HL-60 (cell line): ENCODE data around the gene TMEM88.

Experiments used
- DNase-seq, 2 experiments: peaks; one replicate each; pipeline ENCODE4 v3.0.0-alpha.2; 2010 to 2020; ENCODE audit warnings: low read depth in 1 of 2, low spot score in 1 of 2
- H3K27ac ChIP-seq: fragments of 250-450 bp; sonication (Bioruptor Pico); replicated peaks from 2 replicates; pipeline ENCODE4 v1.5.1; 2020; ENCODE audit warnings: mild to moderate bottlenecking, moderate library complexity
- H3K27me3 ChIP-seq: fragments of 250-450 bp; sonication (Bioruptor Pico); 2 replicates; pipeline ENCODE4 v1.5.1; 2021; ENCODE audit warnings: mild to moderate bottlenecking, moderate library complexity; ENCODE audit not compliant: insufficient read depth, poor library complexity, severe bottlenecking
- H3K4me3 ChIP-seq: replicated peaks from 2 replicates; pipeline ENCODE4 v1.5.1; 2011; ENCODE audit warnings: mild to moderate bottlenecking, control low read depth, low read length; ENCODE audit not compliant: insufficient read depth
- CTCF ChIP-seq: IDR thresholded peaks from one replicate; pipeline ENCODE4 v1.5.1; 2011; ENCODE audit warnings: low read length, control low read depth, inconsistent platforms; ENCODE audit not compliant: insufficient read depth
- GABPA ChIP-seq: IDR thresholded peaks from 2 replicates; pipeline ENCODE4 v1.6.1; 2012; ENCODE audit warnings: low read depth
- POLR2AphosphoS5 ChIP-seq: IDR thresholded peaks from 2 replicates; pipeline ENCODE4 v1.6.1; 2012; ENCODE audit warnings: low read depth
- REST ChIP-seq: IDR thresholded peaks from 2 replicates; pipeline ENCODE4 v1.6.1; 2012; ENCODE audit warnings: low read depth; ENCODE audit not compliant: insufficient replicate concordance
- SPI1 ChIP-seq: IDR thresholded peaks from 2 replicates; pipeline ENCODE4 v1.6.1; 2012; ENCODE audit warnings: low read depth, mild to moderate bottlenecking, borderline replicate concordance

The TMEM88 gene

GRCh38 chr17:7835814-7836595 is 18.9 kb upstream of the TMEM88 start:
- peak overlapping the region; percentile 95 for H3K27ac ChIP-seq
- H3K27me3 ChIP-seq = no peaks in the 10 kb centered on the region
- peak overlapping the region; percentile 56 for H3K4me3 ChIP-seq
- peak in 1 of 2 experiments; percentile 46 for DNase-seq
- peak; percentile 48 for TF ChIP-seq POLR2AphosphoS5
- TF ChIP-seq GABPA = no peak

GRCh38 chr17:7836596-7837407 is 18.1 kb upstream of the TMEM88 start:
- H3K4me3 ChIP-seq = peak overlapping the region; percentile 56
- no peaks in the 10 kb centered on the region for H3K27me3 ChIP-seq
- H3K27ac ChIP-seq = peak overlapping the region; percentile 95
- peak in 1 of 2 experiments; percentile 86 for DNase-seq
- TF ChIP-seq POLR2AphosphoS5 (peak; percentile 22; the same call in 1 of the 2 replicates), GABPA (no peak)

GRCh38 chr17:7837408-7838088 is 17.3 kb upstream of the TMEM88 start:
- no peak for TF ChIP-seq SPI1
- TF ChIP-seq GABPA = no peak
- TF ChIP-seq POLR2AphosphoS5 = no peak
- TF ChIP-seq CTCF = no peak
- H3K27ac ChIP-seq = peak overlapping the region; percentile 95
- no peak for DNase-seq
- peak overlapping the region; percentile 56 for H3K4me3 ChIP-seq
- no peaks in the 10 kb centered on the region for H3K27me3 ChIP-seq

GRCh38 chr17:7838090-7839075 is 16.5 kb upstream of the TMEM88 start:
- peak overlapping the region; percentile 95 for H3K27ac ChIP-seq
- DNase-seq = peak in 1 of 2 experiments; percentile 75
- H3K27me3 ChIP-seq = no peaks in the 10 kb centered on the region
- TF ChIP-seq SPI1 (no peak), REST (no peak), POLR2AphosphoS5 (peak; percentile 30; the same call in 1 of the 2 replicates)
- peak overlapping the region; percentile 34 for H3K4me3 ChIP-seq

GRCh38 chr17:7839190-7839875 is 15.5 kb upstream of the TMEM88 start:
- peak overlapping the region; percentile 95 for H3K27ac ChIP-seq
- H3K4me3 ChIP-seq = peak overlapping the region; percentile 34
- no peak for TF ChIP-seq GABPA
- no peak for TF ChIP-seq SPI1
- TF ChIP-seq REST = no peak
- TF ChIP-seq POLR2AphosphoS5 = no peak
- TF ChIP-seq CTCF = no peak
- DNase-seq = peak in 1 of 2 experiments; percentile 87
- H3K27me3 ChIP-seq = no peaks in the 10 kb centered on the region
